ENCODE data around the gene TERT. TPM values are rescaled to one million over a fixed set of nuclear protein-coding genes. Genes with fewer than 3 reads are reported as not detected.

The TERT gene
- total RNA-seq, 4 donors from 2014 or later = not detected

- no peak for DNase-seq
- TF ChIP-seq POLR2AphosphoS5 (IDR thresholded peaks at IDR 0.05) (no peak), POLR2A (IDR thresholded peaks at IDR 0.05) (no peak), CTCF (IDR thresholded peaks at IDR 0.05) (no peak), EP300 (IDR thresholded peaks at IDR 0.05; ENCODE audit: low read depth) (no peak)
- H3K4me1 ChIP-seq = peaks cover 0 to 6% (median 0%) of the 10 kb centered on the region in 4 donors
- H3K27me3 ChIP-seq = no peaks in the 10 kb centered on the region
- no peak overlapping the region for H3K4me3 ChIP-seq
- 89 to 100% methylated on average over 1 to 15 of the region's 18 CpGs for WGBS, 2 donors (ENCODE audit: low coverage in 1 of 2)
- in situ Hi-C loops (cut with MboI; ENCODE audit: low pct_ligation_motif_present in 1 of 4, low pct_unique_long_range_greater_than_20kb in 1 of 4, low sequenced_read_pairs in 3 of 4) (no loop called here), intact Hi-C loops (cut with DNase I; ENCODE audit: low total_unique reads) (no loop called here)
- H3K36me3 ChIP-seq = no peaks in the 10 kb centered on the region
- no peak overlapping the region for H3K27ac ChIP-seq
- H3K9me3 ChIP-seq = no peaks in the 10 kb centered on the region
Measured at GRCh38 chr5:1212881-1213280, 82.0 kb downstream of the TERT start.

GRCh38 chr5:1212271-1212670 is 82.6 kb downstream of the TERT start:
- TF ChIP-seq POLR2AphosphoS5 (IDR thresholded peaks at IDR 0.05) (no peak), POLR2A (IDR thresholded peaks at IDR 0.05) (no peak), EP300 (IDR thresholded peaks at IDR 0.05; ENCODE audit: low read depth) (no peak)
- H3K9me3 ChIP-seq = no peaks in the 10 kb centered on the region
- peaks cover 0 to 6% (median 0%) of the 10 kb centered on the region in 4 donors for H3K4me1 ChIP-seq
- peaks cover 2% of the 10 kb centered on the region for H3K27me3 ChIP-seq
- no peak overlapping the region for H3K4me3 ChIP-seq
- no peak for DNase-seq
- H3K36me3 ChIP-seq = no peaks in the 10 kb centered on the region
- in situ Hi-C loops (cut with MboI; ENCODE audit: low pct_ligation_motif_present in 1 of 4, low pct_unique_long_range_greater_than_20kb in 1 of 4, low sequenced_read_pairs in 3 of 4) = no loop called here
- H3K27ac ChIP-seq = no peak overlapping the region
- intact Hi-C loops (cut with DNase I; ENCODE audit: low total_unique reads) = no loop called here
- WGBS, 2 donors (ENCODE audit: low coverage in 1 of 2) = 90% methylated on average over 17 of the region's 20 CpGs; no CpG with 5 or more reads in 1 of the 2 donors

- intact Hi-C loops (cut with DNase I; ENCODE audit: low total_unique reads) = no loop called here
- Histone ChIP-seq H3K9me3 (no peaks in the 10 kb centered on the region), H3K4me3 (no peak overlapping the region), H3K36me3 (no peaks in the 10 kb centered on the region), H3K27ac (no peak overlapping the region), H3K27me3 (peaks cover 7% of the 10 kb centered on the region), H3K4me1 (peaks cover 0 to 6% (median 0%) of the 10 kb centered on the region in 4 donors)
- no peak for TF ChIP-seq POLR2A (IDR thresholded peaks at IDR 0.05)
- TF ChIP-seq EP300 (IDR thresholded peaks at IDR 0.05; ENCODE audit: low read depth) = no peak
- in situ Hi-C loops (cut with MboI; ENCODE audit: low pct_ligation_motif_present in 1 of 4, low pct_unique_long_range_greater_than_20kb in 1 of 4, low sequenced_read_pairs in 3 of 4) = no loop called here
- DNase-seq = no peak
- 92 to 96% methylated on average over 5 to 9 of the region's 9 CpGs for WGBS, 2 donors (ENCODE audit: low coverage in 1 of 2)
Measured at GRCh38 chr5:1211701-1212100, 83.2 kb downstream of the TERT start.

- peaks cover 0 to 6% (median 0%) of the 10 kb centered on the region in 4 donors for H3K4me1 ChIP-seq
- in situ Hi-C loops (cut with MboI; ENCODE audit: low pct_ligation_motif_present in 1 of 4, low pct_unique_long_range_greater_than_20kb in 1 of 4, low sequenced_read_pairs in 3 of 4) = no loop called here
- no peak overlapping the region for H3K4me3 ChIP-seq
- WGBS, 2 donors (ENCODE audit: low coverage in 1 of 2) = 91% methylated on average over 21 of the region's 21 CpGs; no CpG with 5 or more reads in 1 of the 2 donors
- H3K9me3 ChIP-seq = no peaks in the 10 kb centered on the region
- no peak overlapping the region for H3K27ac ChIP-seq
- TF ChIP-seq EP300 (IDR thresholded peaks at IDR 0.05; ENCODE audit: low read depth) (no peak), POLR2AphosphoS5 (IDR thresholded peaks at IDR 0.05) (no peak), POLR2A (IDR thresholded peaks at IDR 0.05) (no peak), CTCF (IDR thresholded peaks at IDR 0.05) (no peak)
- no peaks in the 10 kb centered on the region for H3K36me3 ChIP-seq
- intact Hi-C loops (cut with DNase I; ENCODE audit: low total_unique reads) = no loop called here
- peaks cover 10% of the 10 kb centered on the region for H3K27me3 ChIP-seq
- DNase-seq = no peak
Measured at GRCh38 chr5:1210832-1211251, 84.0 kb downstream of the TERT start.

GRCh38 chr5:1209896-1210776 is 84.7 kb downstream of the TERT start:
- intact Hi-C loops (cut with DNase I; ENCODE audit: low total_unique reads) (no loop called here), in situ Hi-C loops (cut with MboI; ENCODE audit: low pct_ligation_motif_present in 1 of 4, low pct_unique_long_range_greater_than_20kb in 1 of 4, low sequenced_read_pairs in 3 of 4) (no loop called here)
- TF ChIP-seq POLR2A (IDR thresholded peaks at IDR 0.05) = no peak
- H3K27me3 ChIP-seq = peaks cover 10% of the 10 kb centered on the region
- H3K4me1 ChIP-seq = peaks cover 0 to 6% (median 0%) of the 10 kb centered on the region in 4 donors
- H3K36me3 ChIP-seq = no peaks in the 10 kb centered on the region
- no peaks in the 10 kb centered on the region for H3K9me3 ChIP-seq
- H3K27ac ChIP-seq = no peak overlapping the region
- 76 to 100% methylated on average over 1 to 15 of the region's 21 CpGs for WGBS, 2 donors (ENCODE audit: low coverage in 1 of 2)
- H3K4me3 ChIP-seq = no peak overlapping the region
- no peak for DNase-seq
